Measurements from ENCODE around the gene PRTN3.

DNA sequence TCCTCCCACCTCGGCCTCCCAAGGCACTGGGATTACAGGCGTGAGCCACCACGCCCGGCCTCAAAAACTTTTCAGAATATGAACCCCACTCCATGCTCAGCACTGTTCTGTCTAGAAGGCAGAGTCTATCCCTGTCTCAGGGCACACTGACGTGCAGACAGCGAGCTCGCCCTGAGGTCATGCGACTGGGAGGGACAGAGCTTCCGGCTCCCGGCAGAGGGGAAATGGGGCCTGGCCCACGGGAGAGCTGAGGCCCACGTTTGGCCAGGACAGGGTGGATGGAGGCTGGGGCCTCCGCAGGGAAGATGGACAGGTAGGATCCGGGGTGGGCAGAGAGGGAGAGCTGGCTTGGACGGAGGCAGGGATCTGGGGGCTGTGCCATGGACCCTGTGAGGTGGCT is 15.9 kb upstream of the PRTN3 start:
- TF ChIP-seq, protein P1, sequence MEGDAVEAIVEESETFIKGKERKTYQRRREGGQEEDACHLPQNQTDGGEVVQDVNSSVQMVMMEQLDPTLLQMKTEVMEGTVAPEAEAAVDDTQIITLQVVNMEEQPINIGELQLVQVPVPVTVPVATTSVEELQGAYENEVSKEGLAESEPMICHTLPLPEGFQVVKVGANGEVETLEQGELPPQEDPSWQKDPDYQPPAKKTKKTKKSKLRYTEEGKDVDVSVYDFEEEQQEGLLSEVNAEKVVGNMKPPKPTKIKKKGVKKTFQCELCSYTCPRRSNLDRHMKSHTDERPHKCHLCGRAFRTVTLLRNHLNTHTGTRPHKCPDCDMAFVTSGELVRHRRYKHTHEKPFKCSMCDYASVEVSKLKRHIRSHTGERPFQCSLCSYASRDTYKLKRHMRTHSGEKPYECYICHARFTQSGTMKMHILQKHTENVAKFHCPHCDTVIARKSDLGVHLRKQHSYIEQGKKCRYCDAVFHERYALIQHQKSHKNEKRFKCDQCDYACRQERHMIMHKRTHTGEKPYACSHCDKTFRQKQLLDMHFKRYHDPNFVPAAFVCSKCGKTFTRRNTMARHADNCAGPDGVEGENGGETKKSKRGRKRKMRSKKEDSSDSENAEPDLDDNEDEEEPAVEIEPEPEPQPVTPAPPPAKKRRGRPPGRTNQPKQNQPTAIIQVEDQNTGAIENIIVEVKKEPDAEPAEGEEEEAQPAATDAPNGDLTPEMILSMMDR (IDR thresholded peaks at IDR 0.05; ENCODE audit: low read depth, low read length): no peak
- TF ChIP-seq EZH2phosphoT487 (IDR thresholded peaks at IDR 0.05; ENCODE audit: low read depth): no peak
